LHCN-M2 (cell line): ENCODE data around the gene DMD. TPM values are rescaled to one million over a fixed set of nuclear protein-coding genes. Genes with fewer than 3 reads are reported as not detected.
A peak's percentile ranks its signal among the peaks of the same experiment; 100 is the strongest.

Experiments used
- DNase-seq: peaks from one replicate; pipeline ENCODE4 v3.0.0-alpha.2; 2012; ENCODE audit warnings: low read depth
- total RNA-seq: library from RNA; depleted of rRNA; stranded (reverse); fragments of >200 nt; gene quantifications from 2 replicates; pipeline ENCODE4 v1.2.3, GENCODE V29; 2014

The DMD gene
- total RNA-seq, 1 experiment from 2014 or later = 7.4 TPM

DNA sequence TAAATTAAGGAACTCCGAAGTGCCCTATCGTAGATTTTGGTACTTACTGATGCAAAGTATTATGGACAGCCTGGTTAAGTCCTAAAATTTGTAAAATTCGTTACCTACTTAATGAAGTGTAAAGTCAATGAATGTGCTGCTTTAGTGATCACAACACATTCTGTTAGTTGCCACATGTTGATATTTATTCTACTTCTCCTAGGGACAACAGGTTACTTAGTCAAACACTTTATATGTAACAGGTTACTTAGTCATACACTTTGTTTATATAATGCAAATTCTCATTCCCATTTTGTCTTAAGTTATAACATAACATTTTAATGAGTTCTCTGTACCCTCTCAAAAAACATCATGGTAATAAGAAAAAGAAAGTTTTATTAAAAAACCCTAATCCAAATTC lies 1496.6 kb downstream of the DMD start:
- no peak for DNase-seq

- DNase-seq = no peak
These were observed 1498.2 kb downstream of the DMD start for GRCh38 chrX:31713120-31713519.

- DNase-seq = no peak
These were observed 1500.2 kb downstream of the DMD start for GRCh38 chrX:31711166-31711565.

DNA sequence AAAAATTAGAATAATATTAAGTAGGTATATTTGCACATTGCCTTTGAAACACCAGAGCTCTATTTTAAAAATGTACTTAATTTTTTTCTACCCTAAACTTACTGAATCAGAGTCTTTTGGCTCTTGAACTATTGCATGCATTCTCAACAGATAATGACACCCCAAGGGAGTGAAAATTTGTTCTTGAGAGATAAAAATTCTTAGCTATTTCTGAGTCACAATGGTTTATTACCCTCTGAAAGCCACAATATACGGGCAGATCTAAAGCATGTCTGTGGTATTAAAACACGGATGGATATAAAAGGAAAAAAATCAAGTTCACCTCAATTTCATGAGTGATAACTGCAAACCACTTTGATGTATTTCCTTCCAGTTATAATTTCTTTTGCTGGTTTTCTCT lies 1503.2 kb downstream of the DMD start:
- DNase-seq = peak; percentile 51

GRCh38 chrX:31706466-31706865 lies 1504.9 kb downstream of the DMD start:
- no peak for DNase-seq

GRCh38 chrX:31705816-31706215 lies 1505.5 kb downstream of the DMD start:
- no peak for DNase-seq

DNA sequence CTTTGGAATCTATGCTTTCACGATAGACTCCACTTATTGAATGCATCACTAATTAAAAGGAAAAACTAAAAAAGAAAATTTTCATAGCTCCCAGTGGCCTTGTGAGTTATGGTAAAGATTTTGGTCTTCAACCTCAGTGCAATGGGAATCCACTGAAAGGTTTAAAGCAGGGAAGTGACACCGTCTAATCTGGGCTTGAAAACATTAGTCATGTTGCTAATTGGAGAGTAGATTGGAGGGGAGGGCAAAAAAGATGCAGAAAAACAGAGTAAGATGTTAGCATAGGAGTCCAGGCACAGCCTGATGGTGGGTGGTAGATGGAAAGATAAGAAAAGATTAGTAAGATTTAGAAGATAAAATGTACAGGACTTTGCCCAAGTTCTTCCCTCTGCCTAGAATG lies 1506.4 kb downstream of the DMD start:
- no peak for DNase-seq

GRCh38 chrX:31702222-31702621 lies 1509.1 kb downstream of the DMD start:
- peak; percentile 6 for DNase-seq

- no peak for DNase-seq
These were observed 1513.9 kb downstream of the DMD start for GRCh38 chrX:31697294-31697916.

GRCh38 chrX:31679861-31680260 lies 1531.5 kb downstream of the DMD start:
- DNase-seq = peak; percentile 31

GRCh38 chrX:31670245-31670644 lies 1541.1 kb downstream of the DMD start:
- DNase-seq = no peak

GRCh38 chrX:31665454-31665853 lies 1545.9 kb downstream of the DMD start:
- no peak for DNase-seq

- DNase-seq = no peak
These were observed 1548.2 kb downstream of the DMD start for GRCh38 chrX:31663172-31663571.

GRCh38 chrX:31661280-31661810 lies 1550.0 kb downstream of the DMD start:
- DNase-seq = no peak

DNA sequence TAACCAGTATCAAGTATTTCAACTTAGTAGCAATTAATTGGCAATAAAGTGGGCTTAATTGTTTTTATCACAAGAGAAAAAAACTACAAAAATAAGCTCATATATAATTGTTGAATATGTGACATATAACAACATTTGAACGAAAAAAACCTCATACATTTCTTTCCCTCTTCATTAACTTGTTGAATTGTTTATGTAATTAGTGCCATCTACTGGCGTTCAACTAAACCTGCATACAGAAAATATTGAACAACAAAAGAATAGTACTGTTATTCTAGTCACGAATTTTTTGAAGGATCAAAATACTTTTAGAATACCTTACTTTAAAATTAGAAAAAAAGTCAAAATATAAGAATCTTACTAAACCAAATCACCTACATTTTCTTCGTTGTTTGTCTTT lies 1553.0 kb downstream of the DMD start:
- peak; percentile 21 for DNase-seq

- DNase-seq = peak; percentile 26
These were observed 1555.3 kb downstream of the DMD start for GRCh38 chrX:31656013-31656412.

DNA sequence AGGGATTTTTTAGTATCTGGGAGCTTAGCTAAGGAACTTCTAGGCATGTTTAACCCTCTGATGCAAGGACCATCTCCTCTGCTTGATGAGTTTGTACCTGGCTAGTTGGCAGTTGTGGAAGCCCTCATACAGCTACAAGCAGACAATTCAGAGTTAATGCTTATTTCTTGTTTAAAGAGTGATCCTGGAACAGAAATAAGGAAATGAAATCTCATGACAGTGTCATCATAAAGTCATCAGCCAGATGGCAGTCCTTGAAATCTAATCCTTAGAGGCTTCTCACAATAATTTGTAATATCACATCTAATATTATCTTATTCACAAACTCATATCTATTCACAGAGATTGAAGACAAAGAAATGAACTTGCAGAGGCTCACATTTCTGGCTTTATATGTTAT lies 1557.9 kb downstream of the DMD start:
- no peak for DNase-seq

- DNase-seq = no peak
These were observed 1558.7 kb downstream of the DMD start for GRCh38 chrX:31652650-31653049.

DNA sequence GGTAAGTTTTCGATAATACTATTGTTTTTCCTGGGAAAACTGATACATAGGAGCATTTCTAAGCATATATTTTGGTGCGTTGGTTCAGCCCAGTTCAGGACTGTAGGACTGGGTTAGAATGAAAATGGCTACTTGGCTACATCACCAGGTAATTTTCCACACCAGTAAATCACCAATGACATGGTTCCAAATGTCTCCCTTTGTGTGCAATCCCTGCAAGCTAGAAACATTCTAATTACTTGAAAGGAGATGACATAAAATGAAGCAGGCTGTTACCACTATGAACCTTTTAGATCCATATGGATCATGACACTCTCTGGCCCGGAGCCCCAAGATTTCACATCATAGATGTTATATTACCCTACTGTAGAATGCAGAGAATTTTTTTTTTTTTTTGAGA lies 1562.1 kb downstream of the DMD start:
- no peak for DNase-seq

DNA sequence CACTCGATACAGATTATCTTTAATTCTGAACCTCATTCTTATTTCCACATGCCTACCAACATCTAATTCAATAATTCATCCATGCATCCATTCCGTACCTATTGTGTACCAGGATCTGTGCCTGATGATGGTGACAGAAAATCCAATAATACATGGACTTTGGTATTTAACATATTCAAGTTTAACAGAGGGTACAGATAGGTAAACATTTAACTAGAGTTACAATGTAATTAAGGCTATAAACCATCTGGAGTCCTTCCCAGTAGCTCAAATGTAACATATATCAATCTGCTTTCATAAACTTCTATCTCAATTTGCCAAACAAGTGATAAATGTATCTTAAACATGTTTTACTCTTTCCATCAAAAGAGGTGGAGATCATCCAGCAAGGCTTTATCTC lies 1578.0 kb downstream of the DMD start:
- DNase-seq = no peak

DNA sequence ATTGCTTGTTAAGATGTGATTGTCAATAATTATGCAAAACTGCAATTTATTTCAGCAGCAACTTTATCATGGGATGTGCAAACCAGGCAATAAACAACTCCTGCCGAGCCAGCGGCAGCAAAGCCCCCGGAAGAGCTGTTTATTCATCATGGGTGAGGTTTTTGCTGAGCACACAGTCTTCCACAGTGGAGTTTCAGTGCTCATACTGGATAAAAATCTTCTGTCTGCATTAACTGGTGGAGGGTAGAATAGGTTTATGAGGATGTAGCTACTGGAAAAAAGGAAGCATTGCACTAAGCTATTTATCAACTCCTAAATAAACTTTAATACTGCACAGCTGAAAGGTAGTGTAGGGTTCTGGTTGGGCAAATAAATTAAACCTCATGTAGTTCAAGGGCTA lies 1582.2 kb downstream of the DMD start:
- DNase-seq = no peak

GRCh38 chrX:31609130-31609529 lies 1602.2 kb downstream of the DMD start:
- peak; percentile 81 for DNase-seq

- DNase-seq = no peak
These were observed 1602.7 kb downstream of the DMD start for GRCh38 chrX:31608638-31609037.

DNA sequence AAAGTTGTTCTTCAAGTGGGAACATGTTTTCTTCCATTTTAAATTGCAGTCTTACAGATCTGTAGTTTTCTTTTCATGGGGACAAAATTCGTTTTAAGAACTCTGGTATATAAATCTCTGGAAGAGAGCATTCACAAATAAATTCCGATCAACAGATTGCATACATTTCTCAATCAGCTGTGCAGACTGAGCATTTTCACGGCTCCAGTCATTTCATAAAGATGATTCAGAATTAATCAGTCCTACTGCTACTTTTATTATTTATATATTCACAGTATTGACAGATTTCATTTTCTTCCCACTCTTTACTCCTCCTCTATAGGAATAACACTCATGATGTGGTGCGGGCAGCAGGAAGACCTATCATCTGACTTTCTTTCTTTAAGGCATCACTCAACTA lies 1604.6 kb downstream of the DMD start:
- DNase-seq = no peak
